Lower lobe of right lung (tissue), 2 donors: ENCODE data around the gene IRF2BP2. TPM values are rescaled to one million over a fixed set of nuclear protein-coding genes. Genes with fewer than 3 reads are reported as not detected.

Source experiments
- ATAC-seq, 2 donors: fragments of 200-7000 bp; cut with Tn5 transposase; one replicate each; pipeline ENCODE4 v1.9.1; 2020 to 2022; ENCODE audit warnings: mild to moderate bottlenecking in 2 of 2, moderate library complexity in 2 of 2
- DNase-seq: peaks from one replicate; pipeline ENCODE4 v3.0.0-alpha.2; 2020
- H3K27ac ChIP-seq: fragments of 200-600 bp; one replicate; pipeline ENCODE4 v1.8.0; 2022
- H3K27me3 ChIP-seq: fragments of 200-600 bp; one replicate; pipeline ENCODE4 v1.8.0; 2022; ENCODE audit warnings: low read depth
- H3K36me3 ChIP-seq: fragments of 200-600 bp; one replicate; pipeline ENCODE4 v1.8.0; 2022; ENCODE audit warnings: mild to moderate bottlenecking
- H3K4me1 ChIP-seq: fragments of 200-600 bp; one replicate; pipeline ENCODE4 v1.8.0; 2022
- H3K4me3 ChIP-seq: fragments of 200-600 bp; one replicate; pipeline ENCODE4 v1.8.0; 2022; ENCODE audit warnings: mild to moderate bottlenecking
- H3K9me3 ChIP-seq: fragments of 200-600 bp; one replicate; pipeline ENCODE4 v1.8.0; 2022
- CTCF ChIP-seq: fragments of 200-600 bp; IDR thresholded peaks from one replicate; pipeline ENCODE4 v1.8.0; 2022; ENCODE audit warnings: antibody characterized with exemption, mild to moderate bottlenecking
- intact Hi-C: fragments of 100-400 bp; cut with DNase I; formaldehyde crosslinking; loops from one replicate; pipeline ENCODE4 v1.11.0; 2022
- long read RNA-seq: library from polyadenylated mRNA; unstranded; transcript quantifications from one replicate; pipeline ENCODE4 v2.0.0, GENCODE V29; 2021
- total RNA-seq: library from RNA; stranded (reverse); fragmentation: NEBNext Ultra II Directional; extraction: Animal tissue kit (Norgen Biotek cat#: 25700); gene quantifications from one replicate; pipeline ENCODE4 v1.2.1, GENCODE V29; 2021
- donor health status: DM: no; HTN: yes; CAD: no; lungs with severe emphysema.

The IRF2BP2 gene
- total RNA-seq, result 154 TPM
- long read RNA-seq, full-length matches to known transcripts, result 97 of 249 reads
- long read RNA-seq, partial matches to known transcripts, result 0 of 249 reads
- long read RNA-seq, other reads (novel, unspliced or antisense), result 152 of 249 reads

DNA sequence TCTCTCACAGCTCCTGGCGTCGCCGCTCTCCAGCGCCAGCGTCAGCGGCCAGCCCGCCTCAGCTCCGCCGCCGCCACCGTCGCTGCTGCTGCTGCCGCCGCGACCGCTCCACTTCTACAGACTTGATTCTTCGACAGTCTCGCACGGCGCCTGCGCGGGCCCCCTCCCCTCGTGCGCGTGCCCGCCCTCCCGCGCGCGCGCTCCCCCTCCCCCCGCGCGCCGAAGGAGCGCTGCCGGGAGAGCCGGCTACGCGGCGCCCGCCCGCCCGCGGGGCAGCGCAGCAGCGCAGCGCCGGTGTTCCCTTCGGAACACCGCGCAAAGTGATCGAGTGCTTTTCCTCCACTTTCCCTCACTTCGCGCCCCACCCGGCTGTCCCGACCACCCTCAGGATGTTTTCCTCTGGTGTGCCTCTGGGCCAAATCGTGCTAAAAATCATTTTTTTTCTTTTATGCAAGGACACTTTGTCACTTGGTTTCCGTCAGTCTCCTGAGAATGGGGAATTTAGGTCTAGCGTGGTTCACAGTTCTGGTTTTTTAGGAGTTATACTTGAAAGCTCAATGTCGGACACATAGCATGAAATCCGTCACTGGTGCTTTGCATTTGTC is at the start of gene IRF2BP2:
TSS of gene IRF2BP2 (minus strand) at position 118 of the 605 bp plus-strand sequence. CDS start 684 bp downstream, outside the sequence.
- DNase-seq (peak; percentile 90), ATAC-seq (peak; percentile 60 to 72)
- no peaks in the 10 kb centered on the region for H3K27me3 ChIP-seq
- intact Hi-C loops, result loop anchor here (5.0 kb wide), 1 partner anchor 112 kb away; no protein-coding TSS in a partner anchor
- H3K4me1 ChIP-seq, result peaks cover 41% of the 10 kb centered on the region
- H3K9me3 ChIP-seq, result no peaks in the 10 kb centered on the region
- H3K4me3 ChIP-seq, result peak within 1 kb of the TSS; percentile 85
- H3K36me3 ChIP-seq, result peaks cover 20% of the 10 kb centered on the region
- peak within 1 kb of the TSS; percentile 100 for H3K27ac ChIP-seq
- TF ChIP-seq CTCF, result no peak

DNA sequence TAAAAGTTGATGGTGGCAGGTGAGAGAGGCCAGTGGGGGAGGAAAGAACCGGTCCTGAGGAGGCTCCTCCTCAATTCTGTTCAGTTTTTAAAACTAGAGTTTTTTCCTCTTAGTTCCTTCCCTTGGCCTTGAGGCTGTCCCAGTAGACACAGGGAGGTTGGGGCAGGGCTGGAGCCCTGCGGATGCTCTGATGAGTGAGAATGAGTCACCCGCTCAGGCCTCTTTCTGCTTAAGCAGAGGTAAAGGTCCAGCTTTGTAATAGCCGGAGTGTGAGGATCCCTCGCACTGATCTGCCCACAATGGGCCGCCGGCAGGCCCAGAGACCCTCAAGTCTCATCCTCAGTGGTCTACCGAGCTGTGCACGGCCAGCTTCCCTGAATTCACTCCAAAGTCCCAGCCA is 49.6 kb upstream of the IRF2BP2 start:
- Histone ChIP-seq H3K4me1 (peaks cover 21% of the 10 kb centered on the region), H3K9me3 (no peaks in the 10 kb centered on the region), H3K27ac (no peak overlapping the region), H3K36me3 (no peaks in the 10 kb centered on the region), H3K27me3 (no peaks in the 10 kb centered on the region), H3K4me3 (no peak overlapping the region)
- TF ChIP-seq CTCF, result no peak
- ATAC-seq (no peak), DNase-seq (no peak)
- intact Hi-C loops, result no loop called here

DNA sequence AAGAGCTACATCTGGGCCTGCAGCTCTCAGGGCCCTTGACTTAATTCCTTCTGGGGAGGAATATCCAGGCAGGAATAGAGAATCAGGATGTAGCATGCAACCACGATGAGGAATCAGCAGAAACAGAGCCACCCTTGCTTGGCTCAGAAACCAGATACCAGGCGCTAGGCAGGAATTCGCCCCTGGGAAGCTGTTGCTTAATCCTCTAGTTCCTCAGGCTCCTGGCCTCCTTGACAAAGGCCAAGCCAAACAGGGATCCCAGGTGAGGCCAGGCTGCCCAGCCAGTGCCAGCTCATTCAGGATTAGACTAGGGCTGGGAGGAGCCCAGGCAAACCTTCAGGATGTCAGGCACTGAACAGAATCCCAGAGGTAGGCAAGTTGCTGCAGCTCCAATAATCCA is 48.2 kb upstream of the IRF2BP2 start:
- Histone ChIP-seq H3K27ac (no peak overlapping the region), H3K36me3 (no peaks in the 10 kb centered on the region), H3K9me3 (no peaks in the 10 kb centered on the region), H3K27me3 (no peaks in the 10 kb centered on the region), H3K4me1 (peaks cover 21% of the 10 kb centered on the region), H3K4me3 (no peak overlapping the region)
- no peak for TF ChIP-seq CTCF
- peak; percentile 62 for DNase-seq
- ATAC-seq, result peak; percentile 58 to 59
- intact Hi-C loops, result no loop called here

DNA sequence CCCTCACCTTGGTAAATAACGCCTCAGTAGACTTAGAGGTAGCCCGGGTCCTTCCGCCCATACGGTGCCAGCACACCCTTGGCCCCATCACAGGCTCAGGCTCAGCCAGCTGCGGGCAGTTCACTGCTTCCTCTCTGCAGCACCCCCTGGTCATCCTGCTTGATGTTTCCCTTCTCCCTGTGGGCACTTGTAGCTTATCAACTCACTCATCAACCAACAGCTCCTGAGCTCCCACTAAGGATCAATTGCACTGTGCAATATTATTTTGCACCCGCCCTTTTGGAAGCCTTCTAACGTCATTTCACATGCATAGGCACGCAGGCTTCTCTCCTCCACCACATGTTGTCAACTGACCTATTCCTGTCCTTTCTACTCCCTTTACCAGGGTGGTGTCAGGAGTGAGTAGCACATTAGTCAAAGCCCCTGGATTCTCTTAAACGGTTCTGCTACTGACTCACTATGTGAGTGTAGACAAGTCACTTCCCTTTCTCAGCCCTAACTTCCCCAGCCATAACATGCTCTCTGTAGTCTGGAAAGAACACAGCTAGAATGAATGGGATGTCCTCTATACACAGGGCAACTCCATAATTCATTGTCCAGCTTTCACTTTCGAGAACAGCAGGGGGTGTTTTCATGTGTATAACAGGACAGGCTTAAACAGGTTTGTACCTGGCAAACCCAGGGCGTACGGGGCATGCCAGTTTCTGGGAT is 47.1 kb upstream of the IRF2BP2 start:
- Histone ChIP-seq H3K27me3 (no peaks in the 10 kb centered on the region), H3K4me3 (no peak overlapping the region), H3K36me3 (no peaks in the 10 kb centered on the region), H3K27ac (peak overlapping the region; percentile 32), H3K4me1 (peaks cover 21% of the 10 kb centered on the region), H3K9me3 (no peaks in the 10 kb centered on the region)
- intact Hi-C loops, result no loop called here
- DNase-seq (no peak), ATAC-seq (peak; percentile 83 to 91)
- no peak for TF ChIP-seq CTCF

- H3K4me1 ChIP-seq, result peaks cover 21% of the 10 kb centered on the region
- H3K36me3 ChIP-seq, result no peaks in the 10 kb centered on the region
- intact Hi-C loops, result no loop called here
- no peaks in the 10 kb centered on the region for H3K9me3 ChIP-seq
- no peaks in the 10 kb centered on the region for H3K27me3 ChIP-seq
- no peak overlapping the region for H3K27ac ChIP-seq
- no peak overlapping the region for H3K4me3 ChIP-seq
- TF ChIP-seq CTCF, result no peak
- no peak for ATAC-seq
- DNase-seq, result no peak
Observed at GRCh38 chr1:234656070-234656895, 46.3 kb upstream of the IRF2BP2 start.
